Breast epithelium (tissue), 4 donors: ENCODE data around the gene PTOV1. TPM values are rescaled to one million over a fixed set of nuclear protein-coding genes. Genes with fewer than 3 reads are reported as not detected.

ENCODE experiments used
- DNase-seq, 2 donors: peaks; one replicate each; pipeline ENCODE4 v3.0.0-alpha.2; 2019; ENCODE audit warnings: low spot score in 2 of 2
- H3K27ac ChIP-seq, 2 donors: fragments of 200-600 bp; sonication (generic) in 1 of 2; one replicate each; pipeline ENCODE4 v1.5.1; 2016 to 2019; ENCODE audit warnings: mild to moderate bottlenecking in 1 of 2
- H3K27me3 ChIP-seq, 2 donors: fragments of 200-600 bp; sonication (generic) in 1 of 2; one replicate each; pipeline versions ENCODE4 v1.5.1 to v1.6.0; 2017 to 2019; ENCODE audit warnings: control low read depth in 1 of 2, mild to moderate bottlenecking in 1 of 2
- H3K36me3 ChIP-seq: fragments of 200-600 bp; one replicate; pipeline ENCODE4 v1.5.1; 2019
- H3K4me1 ChIP-seq, 2 donors: fragments of 200-600 bp; sonication (generic); one replicate each; pipeline ENCODE4 v1.5.1; 2016 to 2019; ENCODE audit warnings: control low read depth in 1 of 2
- H3K4me3 ChIP-seq, 3 donors: fragments of 200-600 bp; sonication (generic); 1 replicate in 2 of 3; 2 replicates in 1 of 3; pipeline ENCODE4 v1.5.1; 2016 to 2019; ENCODE audit warnings: mild to moderate bottlenecking in 3 of 3, moderate library complexity in 2 of 3
- H3K9me3 ChIP-seq, 2 donors: fragments of 200-600 bp; sonication (generic) in 1 of 2; one replicate each; pipeline ENCODE4 v1.5.1; 2016 to 2019; ENCODE audit warnings: control low read depth in 1 of 2
- CTCF ChIP-seq, 3 donors: fragments of 450-650 bp; IDR thresholded peaks; one replicate each; pipeline ENCODE4 v1.5.1; 2016 to 2017; ENCODE audit warnings: antibody characterized with exemption in 3 of 3, mild to moderate bottlenecking in 3 of 3, moderate library complexity in 3 of 3
- POLR2A ChIP-seq: fragments of 450-650 bp; IDR thresholded peaks from one replicate; pipeline ENCODE4 v1.6.1; 2016; ENCODE audit warnings: antibody characterized with exemption, mild to moderate bottlenecking, moderate library complexity
- POLR2AphosphoS5 ChIP-seq, 3 donors: sonication (generic); formaldehyde crosslinking; IDR thresholded peaks; one replicate each; pipeline ENCODE4 v1.6.1; 2017; ENCODE audit warnings: antibody characterized with exemption in 3 of 3
- intact Hi-C: fragments of 100-400 bp; cut with DNase I; formaldehyde crosslinking; loops from one replicate; pipeline ENCODE4 v1.15.1; 2023; ENCODE audit warnings: low total_unique reads
- total RNA-seq, 3 donors: library from RNA; depleted of rRNA; stranded (reverse); fragments of >200 nt; gene quantifications; one replicate each; pipeline ENCODE4 v1.1.0, GENCODE V29; 2016

The PTOV1 gene
- total RNA-seq, 3 donors from 2014 or later: 45.1 to 95.0 (median 90.3) TPM

GRCh38 chr19:49831592-49831991, 19.4 kb upstream of the PTOV1 start:
- no peaks in the 10 kb centered on the region for H3K27me3 ChIP-seq
- no peak overlapping the region for H3K27ac ChIP-seq
- intact Hi-C loops: no loop called here
- H3K9me3 ChIP-seq: no peaks in the 10 kb centered on the region
- H3K4me3 ChIP-seq: no peak overlapping the region
- H3K4me1 ChIP-seq: no peaks in the 10 kb centered on the region
- no peak for DNase-seq
- no peak for TF ChIP-seq POLR2A
- no peak for TF ChIP-seq CTCF (IDR thresholded peaks at IDR 0.05)
- no peak for TF ChIP-seq POLR2AphosphoS5 (IDR thresholded peaks at IDR 0.05)
- H3K36me3 ChIP-seq: no peaks in the 10 kb centered on the region

- DNase-seq: no peak
- Histone ChIP-seq H3K36me3 (no peaks in the 10 kb centered on the region), H3K27me3 (no peaks in the 10 kb centered on the region), H3K4me3 (no peak overlapping the region), H3K27ac (no peak overlapping the region), H3K9me3 (no peaks in the 10 kb centered on the region), H3K4me1 (no peaks in the 10 kb centered on the region)
- intact Hi-C loops: no loop called here
- TF ChIP-seq POLR2AphosphoS5 (IDR thresholded peaks at IDR 0.05) (no peak), POLR2A (no peak), CTCF (IDR thresholded peaks at IDR 0.05) (no peak)
These were observed 18.4 kb upstream of the PTOV1 start for GRCh38 chr19:49832556-49832955.

GRCh38 chr19:49833599-49833998, 17.4 kb upstream of the PTOV1 start:
- Histone ChIP-seq H3K4me1 (no peaks in the 10 kb centered on the region), H3K27me3 (no peaks in the 10 kb centered on the region), H3K27ac (no peak overlapping the region), H3K4me3 (no peak overlapping the region), H3K9me3 (no peaks in the 10 kb centered on the region), H3K36me3 (no peaks in the 10 kb centered on the region)
- DNase-seq: no peak
- TF ChIP-seq POLR2A: no peak
- no peak for TF ChIP-seq POLR2AphosphoS5 (IDR thresholded peaks at IDR 0.05)
- no peak for TF ChIP-seq CTCF (IDR thresholded peaks at IDR 0.05)
- intact Hi-C loops: no loop called here

GRCh38 chr19:49835562-49835961, 15.4 kb upstream of the PTOV1 start:
- no peaks in the 10 kb centered on the region for H3K4me1 ChIP-seq
- H3K27me3 ChIP-seq: no peaks in the 10 kb centered on the region
- no peaks in the 10 kb centered on the region for H3K36me3 ChIP-seq
- TF ChIP-seq CTCF (IDR thresholded peaks at IDR 0.05) (no peak), POLR2AphosphoS5 (IDR thresholded peaks at IDR 0.05) (no peak), POLR2A (no peak)
- no peak overlapping the region for H3K4me3 ChIP-seq
- no peaks in the 10 kb centered on the region for H3K9me3 ChIP-seq
- intact Hi-C loops: no loop called here
- DNase-seq: no peak
- no peak overlapping the region for H3K27ac ChIP-seq

- TF ChIP-seq POLR2AphosphoS5 (IDR thresholded peaks at IDR 0.05) (no peak), POLR2A (no peak), CTCF (IDR thresholded peaks at IDR 0.05) (no peak)
- Histone ChIP-seq H3K27me3 (no peaks in the 10 kb centered on the region), H3K36me3 (no peaks in the 10 kb centered on the region), H3K4me1 (no peaks in the 10 kb centered on the region), H3K4me3 (no peak overlapping the region), H3K9me3 (no peaks in the 10 kb centered on the region), H3K27ac (no peak overlapping the region)
- intact Hi-C loops: no loop called here
- no peak for DNase-seq
These were observed 14.6 kb upstream of the PTOV1 start for GRCh38 chr19:49836176-49837008.
